ENCODE results near the gene VWA7.

GRCh38 chr6:31730631-31731086 is 46.5 kb downstream of the VWA7 start:
- no peak for TF ChIP-seq CTCF (IDR thresholded peaks at IDR 0.05)
- TF ChIP-seq, protein P1, sequence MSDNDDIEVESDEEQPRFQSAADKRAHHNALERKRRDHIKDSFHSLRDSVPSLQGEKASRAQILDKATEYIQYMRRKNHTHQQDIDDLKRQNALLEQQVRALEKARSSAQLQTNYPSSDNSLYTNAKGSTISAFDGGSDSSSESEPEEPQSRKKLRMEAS (IDR thresholded peaks at IDR 0.05): no peak
- no peak for TF ChIP-seq MAFK (IDR thresholded peaks at IDR 0.05; ENCODE audit: partially characterized antibody)
- no peak for TF ChIP-seq CHD4 (IDR thresholded peaks at IDR 0.05; ENCODE audit: borderline replicate concordance)
- no peak for TF ChIP-seq BHLHE40 (IDR thresholded peaks at IDR 0.05; ENCODE audit: low read depth, low read length)
- no peak for TF ChIP-seq POLR2A (IDR thresholded peaks at IDR 0.05; ENCODE audit: low read length)
- TF ChIP-seq SMC3 (IDR thresholded peaks at IDR 0.05): no peak
- no peak for TF ChIP-seq FOXS1 (CRISPR knock-in tag; IDR thresholded peaks at IDR 0.05)
- TF ChIP-seq RAD21 (conservative IDR thresholded peaks at IDR 0.05 in 1 of 2, IDR thresholded peaks at IDR 0.05 in 1 of 2): no peak
